Endothelial cell of umbilical vein (primary cell): ENCODE results near the gene ZNF593. TPM values are rescaled to one million over a fixed set of nuclear protein-coding genes. Genes with fewer than 3 reads are reported as not detected.

ENCODE experiments used
- BruUV-seq: library from RNA; stranded (reverse); fragments of 400-500 nt; replicated peaks from 2 replicates; lab custom pipeline; 2021; lab: Mats Ljungman, UMichigan
- CTCF ChIA-PET: fragments of 300-600, 350-600 bp; sonication (Branson Sonifier 250); formaldehyde crosslinking; loops from one replicate; lab custom pipeline; 2021; ENCODE audit warnings: antibody characterized with exemption, inconsistent platforms; lab: Charles Lee
- POLR2A ChIA-PET: fragments of 300-600, 350-600 bp; sonication (Branson Sonifier 250); formaldehyde crosslinking; loops from one replicate; lab custom pipeline; 2021; ENCODE audit warnings: antibody characterized with exemption, inconsistent platforms; lab: Charles Lee
- DNase-seq: peaks from one replicate; pipeline ENCODE4 v3.0.0-alpha.2; 2011; ENCODE audit warnings: low read depth, low spot score
- FAIRE-seq: peaks from 2 replicates; lab custom pipeline; 2011; peaks lifted over from hg19 to GRCh38; lab: Jason Lieb, UNC
- H2AFZ ChIP-seq: 2 replicates; pipeline ENCODE4 v1.6.0; 2012; ENCODE audit warnings: low read depth, low read length, control low read depth, inconsistent platforms
- H3K27ac ChIP-seq: 2 replicates; pipeline ENCODE4 v1.5.1; 2011; ENCODE audit warnings: low read depth, mild to moderate bottlenecking, control low read depth, low read length, moderate library complexity; ENCODE audit not compliant: insufficient read depth
- H3K27me3 ChIP-seq, 2 experiments: 2 replicates each; pipeline versions ENCODE4 v1.6.0 to v1.6.1; 2011; ENCODE audit warnings: low read length in 2 of 2, mixed read lengths in 1 of 2; ENCODE audit not compliant: control insufficient read depth in 2 of 2, insufficient read depth in 2 of 2
- H3K36me3 ChIP-seq, 2 experiments: 2 replicates in 1 of 2; 3 replicates in 1 of 2; pipeline ENCODE4 v1.5.1; 2011; ENCODE audit warnings: low read length in 2 of 2, mild to moderate bottlenecking in 1 of 2, moderate library complexity in 1 of 2; ENCODE audit not compliant: control insufficient read depth in 2 of 2, insufficient read depth in 2 of 2; ENCODE audit errors: extremely low read depth in 1 of 2
- H3K4me1 ChIP-seq: 3 replicates; pipeline ENCODE4 v1.5.1; 2011; ENCODE audit warnings: mild to moderate bottlenecking, low read length; ENCODE audit not compliant: control insufficient read depth, insufficient read depth; ENCODE audit errors: extremely low read depth
- H3K4me2 ChIP-seq: 2 replicates; pipeline ENCODE4 v1.6.1; 2011; ENCODE audit warnings: low read length, control low read depth, mixed read lengths; ENCODE audit not compliant: insufficient read depth
- H3K4me3 ChIP-seq, 3 experiments: fragments of 200-600 bp in 1 of 3; sonication (generic), shearing (Covaris generic) in 1 of 3; replicated peaks in 1 of 3; 2 replicates each; pipeline ENCODE4 v1.5.1; 2011 to 2016; ENCODE audit warnings: control low read depth in 3 of 3, low read length in 3 of 3, mild to moderate bottlenecking in 2 of 3, inconsistent platforms in 1 of 3, low read depth in 1 of 3, moderate library complexity in 1 of 3; ENCODE audit not compliant: insufficient read depth in 1 of 3
- H3K79me2 ChIP-seq: 2 replicates; pipeline ENCODE4 v1.6.0; 2012; ENCODE audit warnings: low read length, inconsistent platforms; ENCODE audit not compliant: control insufficient read depth, insufficient read depth
- H3K9ac ChIP-seq: replicated peaks from 2 replicates; pipeline ENCODE3; 2011; ENCODE audit warnings: low read length, control low read depth; ENCODE audit not compliant: insufficient read depth; ENCODE audit errors: extremely low read depth
- H3K9me1 ChIP-seq: replicated peaks from 3 replicates; pipeline ENCODE4 v1.6.0; 2011; ENCODE audit warnings: mild to moderate bottlenecking, low read length; ENCODE audit not compliant: control insufficient read depth, insufficient read depth; ENCODE audit errors: extremely low read depth
- H3K9me3 ChIP-seq: replicated peaks from 2 replicates; pipeline ENCODE4 v1.5.1; 2012; ENCODE audit warnings: low read length, inconsistent platforms; ENCODE audit not compliant: control insufficient read depth, insufficient read depth
- H4K20me1 ChIP-seq: replicated peaks from 2 replicates; pipeline ENCODE3; 2011; ENCODE audit warnings: mild to moderate bottlenecking, low read length; ENCODE audit not compliant: control insufficient read depth, insufficient read depth; ENCODE audit errors: extremely low read depth
- CTCF ChIP-seq, 2 donors: IDR thresholded peaks; 1 replicate in 1 of 2; 2 replicates in 1 of 2; pipeline ENCODE4 v1.5.1; 2011; ENCODE audit warnings: low read length in 2 of 2, mild to moderate bottlenecking in 2 of 2, moderate library complexity in 2 of 2, control low read depth in 1 of 2, inconsistent platforms in 1 of 2, low read depth in 1 of 2; ENCODE audit not compliant: insufficient read depth in 1 of 2; ENCODE audit errors: extremely low read depth in 1 of 2
- EZH2 ChIP-seq: IDR thresholded peaks from 2 replicates; pipeline ENCODE4 v1.6.1; 2012; ENCODE audit warnings: borderline replicate concordance, low read depth, mild to moderate bottlenecking, moderate library complexity, low read length, inconsistent platforms; ENCODE audit not compliant: severe bottlenecking
- FOS ChIP-seq: IDR thresholded peaks from 2 replicates; pipeline ENCODE4 v1.6.1; 2011; ENCODE audit warnings: mild to moderate bottlenecking, low read length, moderate library complexity, borderline replicate concordance; ENCODE audit not compliant: insufficient read depth
- GATA2 ChIP-seq: IDR thresholded peaks from 2 replicates; pipeline ENCODE4 v1.7.0; 2011; ENCODE audit warnings: low read depth, mild to moderate bottlenecking, moderate library complexity, mixed read lengths, low read length; ENCODE audit not compliant: insufficient read length, insufficient read depth
- JUN ChIP-seq: IDR thresholded peaks from 2 replicates; pipeline ENCODE4 v1.6.1; 2011; ENCODE audit warnings: borderline replicate concordance, low read depth; ENCODE audit not compliant: insufficient read length, insufficient read depth
- MAX ChIP-seq: IDR thresholded peaks from 2 replicates; pipeline ENCODE4 v1.6.1; 2011; ENCODE audit not compliant: insufficient read depth, insufficient read length
- MYC ChIP-seq: IDR thresholded peaks from one replicate; pipeline ENCODE4 v1.6.1; 2011; ENCODE audit warnings: mild to moderate bottlenecking, low read depth, low read length
- POLR2A ChIP-seq: IDR thresholded peaks from 2 replicates; pipeline ENCODE4 v1.6.1; 2012; ENCODE audit warnings: low read depth, mild to moderate bottlenecking, control low read depth, low read length
- POLR2AphosphoS5 ChIP-seq: IDR thresholded peaks from 2 replicates; pipeline ENCODE4 v1.6.1; 2012; ENCODE audit warnings: low read depth, mild to moderate bottlenecking, control low read depth, low read length, moderate library complexity; ENCODE audit not compliant: insufficient read depth
- dilution Hi-C: fragments of 300-500 bp; cut with MboI; formaldehyde crosslinking; loops from one replicate; pipeline ENCODE4 v1.15.0; 2019; ENCODE audit warnings: low sequenced_read_pairs; ENCODE audit not compliant: extremely low pct_ligation_motif_present
- intact Hi-C: fragments of 100-400 bp; cut with micrococcal nuclease; formaldehyde crosslinking; loops from one replicate; pipeline ENCODE4 v1.10.0; 2022
- polyA plus RNA-seq, 4 experiments: library from polyadenylated mRNA; depleted of rRNA in 3 of 4; stranded (reverse) in 3 of 4; unstranded in 1 of 4; fragments of >200 nt; gene quantifications; 2 replicates each; pipeline versions ENCODE4 v1.2.1 to v1.2.3, GENCODE V29; 2011 to 2012; ENCODE audit warnings: missing spikeins in 1 of 4
- total RNA-seq: library from RNA; stranded (reverse); gene quantifications from 2 replicates; pipeline ENCODE4 v1.2.3, GENCODE V29; 2021

Gene ZNF593
- total and polyA plus RNA-seq, 2 donors (not counting 3 experiments of a cell fraction or from before 2014, with no cell fraction given), result 30.5 to 71.0 TPM

GRCh38 chr1:26187882-26188281 lies 18.2 kb downstream of the ZNF593 start:
- no peaks in the 10 kb centered on the region for H3K9me3 ChIP-seq
- no peaks in the 10 kb centered on the region for H3K79me2 ChIP-seq
- FAIRE-seq (no peak), DNase-seq (no peak)
- ChIA-PET POLR2A (interaction anchor here (0.7 kb wide), 1 partner anchor 153 kb away, joined by 3 read pairs; no protein-coding TSS in a partner anchor), CTCF (interaction anchor here (1.2 kb wide), 1 partner anchor 18 kb away, joined by 6 read pairs; the partner anchor contains the start of gene ZNF593)
- H3K4me1 ChIP-seq, result no peaks in the 10 kb centered on the region
- no TSS peak for BruUV-seq
- dilution Hi-C loops (no loop called here), intact Hi-C loops (no loop called here)
- H3K4me3 ChIP-seq, result no peak overlapping the region
- no peaks in the 10 kb centered on the region for H4K20me1 ChIP-seq
- H3K4me2 ChIP-seq, result no peak overlapping the region
- no peaks in the 10 kb centered on the region for H3K36me3 ChIP-seq
- H3K27ac ChIP-seq, result no peak overlapping the region
- no peaks in the 10 kb centered on the region for H3K9me1 ChIP-seq
- H3K9ac ChIP-seq, result no peak overlapping the region
- H2AFZ ChIP-seq, result no peak overlapping the region
- TF ChIP-seq POLR2A (no peak), MYC (no peak), EZH2 (no peak), GATA2 (no peak), JUN (no peak)
- no peaks in the 10 kb centered on the region for H3K27me3 ChIP-seq

- Histone ChIP-seq H4K20me1 (no peaks in the 10 kb centered on the region), H3K27me3 (peaks cover 0 to 2% of the 10 kb centered on the region in 2 experiments), H3K4me2 (no peak overlapping the region), H2AFZ (no peak overlapping the region), H3K79me2 (no peaks in the 10 kb centered on the region), H3K27ac (no peak overlapping the region), H3K9me3 (no peaks in the 10 kb centered on the region), H3K4me3 (no peak overlapping the region), H3K9me1 (no peaks in the 10 kb centered on the region), H3K4me1 (no peaks in the 10 kb centered on the region), H3K9ac (no peak overlapping the region), H3K36me3 (no peaks in the 10 kb centered on the region)
- ChIA-PET CTCF (interaction anchor here (0.5 to 2.3 kb wide), 2 partner anchors 45 to 545 kb away, joined by 3 to 8 read pairs; partner anchors contain the start of gene CEP85), POLR2A (no interaction called here)
- DNase-seq (no peak), FAIRE-seq (no peak)
- BruUV-seq, result no TSS peak
- intact Hi-C loops, result no loop called here
- TF ChIP-seq CTCF (IDR thresholded peaks at IDR 0.05; ENCODE audit: extremely low read depth in 1 of 2, insufficient read depth in 1 of 2, low read depth in 1 of 2, low read length in 2 of 2) (no peak), EZH2 (no peak), MAX (no peak), POLR2A (no peak), JUN (no peak), POLR2AphosphoS5 (no peak), FOS (no peak), GATA2 (no peak)
- dilution Hi-C loops, result no loop called here
These were observed 18.8 kb downstream of the ZNF593 start for GRCh38 chr1:26188477-26188876.
